Activated naive CD8-positive, alpha-beta T cell treated with anti-CD3 and anti-CD28 coated beads, Interleukin-2, amount 10 ng/mL, durations not matched to agents 7 days and 5 days (primary cell): ENCODE measurements around the gene PXK. TPM values are rescaled to one million over a fixed set of nuclear protein-coding genes. Genes with fewer than 3 reads are reported as not detected.
A peak's percentile ranks its signal among the peaks of the same experiment; 100 is the strongest.
"Not testable (repeated sequence)": the region's sequence is repeated elsewhere in the genome, so short reads cannot be mapped to it uniquely, and the experiment has no call there.

Experiments used
- ATAC-seq: fragments of 150-1000 bp; cut with Tn5 transposase; one replicate; pipeline ENCODE4 v1.10.0; 2021; ENCODE audit warnings: low read depth, moderate library complexity
- POLR2A ChIA-PET: fragments of 350-600 bp; sonication (Branson Sonifier 250); formaldehyde crosslinking; loops from one replicate; lab custom pipeline; 2021; ENCODE audit warnings: antibody characterized with exemption; lab: Charles Lee
- DNase-seq: peaks from one replicate; pipeline ENCODE4 v3.0.0; 2021
- H3K27ac Mint-ChIP-seq: one replicate; pipeline ENCODE4 v1.8.0; 2022; ENCODE audit warnings: mild to moderate bottlenecking, mixed read lengths
- H3K27me3 Mint-ChIP-seq: one replicate; pipeline ENCODE4 v1.8.0; 2022; ENCODE audit warnings: mild to moderate bottlenecking, moderate library complexity, mixed read lengths
- H3K36me3 Mint-ChIP-seq: one replicate; pipeline ENCODE4 v1.8.0; 2021; ENCODE audit warnings: mild to moderate bottlenecking, mixed read lengths
- H3K4me1 Mint-ChIP-seq: one replicate; pipeline ENCODE4 v1.8.0; 2021; ENCODE audit warnings: mixed read lengths
- H3K4me3 Mint-ChIP-seq: one replicate; pipeline ENCODE4 v1.8.0; 2022; ENCODE audit warnings: mild to moderate bottlenecking, moderate library complexity, mixed read lengths
- H3K9me3 Mint-ChIP-seq: one replicate; pipeline ENCODE4 v1.8.0; 2021; ENCODE audit warnings: mixed read lengths
- total RNA-seq, 2 experiments: library from RNA; stranded (reverse); gene quantifications; one replicate each; pipeline ENCODE4 v1.2.3, GENCODE V29; 2021

Gene PXK
- 10 to 100 TPM; 38.6 to 41.5 TPM for total RNA-seq

- ATAC-seq (peak; percentile 88), DNase-seq (peak; percentile 90)
- no peaks in the 10 kb centered on the region for H3K9me3 Mint-ChIP-seq
- H3K27ac Mint-ChIP-seq, result peak within 1 kb of the TSS; percentile 97
- H3K36me3 Mint-ChIP-seq, result peaks cover 8% of the 10 kb centered on the region
- H3K4me3 Mint-ChIP-seq, result peak within 1 kb of the TSS; percentile 100
- H3K4me1 Mint-ChIP-seq, result peaks cover 32% of the 10 kb centered on the region
- H3K27me3 Mint-ChIP-seq, result no peaks in the 10 kb centered on the region
- POLR2A ChIA-PET, result interaction anchor here (0.6 to 5.0 kb wide), 9 partner anchors 8 to 727 kb away, joined by 3 to 38 read pairs (median 5); partner anchors contain the start of genes HTD2 and RPP14
These were observed at the start of gene PXK for GRCh38 chr3:58332575-58333188. TSS of gene PXK (plus strand) at chr3:58332892. CDS start at chr3:58332989, 97 bp downstream.

GRCh38 chr3:58285334-58285733, 47.4 kb upstream of the PXK start:
- POLR2A ChIA-PET, result no interaction called here
- Mint-ChIP-seq H3K27ac (no peak overlapping the region), H3K27me3 (no peaks in the 10 kb centered on the region), H3K9me3 (no peaks in the 10 kb centered on the region), H3K4me1 (no peaks in the 10 kb centered on the region), H3K4me3 (no peak overlapping the region), H3K36me3 (peaks cover 5% of the 10 kb centered on the region)
- DNase-seq (no peak), ATAC-seq (no peak)

GRCh38 chr3:58287354-58287753, 45.3 kb upstream of the PXK start:
- ATAC-seq (no peak), DNase-seq (no peak)
- Mint-ChIP-seq H3K4me3 (no peak overlapping the region), H3K27ac (no peak overlapping the region), H3K36me3 (peaks cover 2% of the 10 kb centered on the region), H3K4me1 (no peaks in the 10 kb centered on the region), H3K9me3 (no peaks in the 10 kb centered on the region), H3K27me3 (no peaks in the 10 kb centered on the region)
- POLR2A ChIA-PET, result no interaction called here

DNA sequence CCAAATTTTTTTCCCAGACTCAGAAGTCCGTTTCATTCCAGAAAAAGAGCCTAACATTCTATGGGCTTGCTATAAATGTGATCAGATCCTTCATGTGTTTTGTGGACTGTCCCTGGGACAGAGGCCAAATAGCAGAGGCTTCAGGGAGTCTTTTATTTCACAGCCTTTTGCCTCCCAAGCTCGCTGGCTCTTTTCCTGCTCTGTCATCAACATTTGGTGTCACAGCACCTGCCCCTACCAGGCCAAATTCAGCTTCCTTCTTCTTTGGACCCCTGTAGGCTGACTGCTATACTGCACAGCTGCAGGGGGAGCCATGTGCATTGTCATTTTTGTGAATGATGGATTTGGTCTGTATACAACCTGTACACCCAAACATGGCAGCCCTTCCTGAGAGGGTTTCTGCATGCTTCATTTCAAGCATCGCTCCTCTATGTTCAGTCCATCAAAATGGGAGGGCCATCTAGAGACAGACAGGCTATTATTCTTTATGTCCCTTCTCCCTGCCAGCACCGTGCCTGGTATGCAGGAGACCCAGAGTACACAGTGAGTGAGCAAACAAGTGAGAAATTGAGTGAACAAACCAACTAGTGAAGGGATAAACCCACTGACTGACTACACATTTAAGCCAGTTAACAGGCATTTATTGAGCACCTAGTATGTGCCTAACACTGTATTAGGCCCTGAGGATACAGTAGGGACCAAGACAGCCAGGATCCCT, 44.5 kb upstream of the PXK start:
- Mint-ChIP-seq H3K9me3 (no peaks in the 10 kb centered on the region), H3K4me1 (no peaks in the 10 kb centered on the region), H3K36me3 (peaks cover 2% of the 10 kb centered on the region), H3K4me3 (no peak overlapping the region), H3K27me3 (no peaks in the 10 kb centered on the region), H3K27ac (no peak overlapping the region)
- no peak for DNase-seq
- no peak for ATAC-seq
- POLR2A ChIA-PET, result no interaction called here

GRCh38 chr3:58288964-58289613, 43.6 kb upstream of the PXK start:
- ATAC-seq, H3K4me3 Mint-ChIP-seq, H3K36me3 Mint-ChIP-seq, H3K27me3 Mint-ChIP-seq, DNase-seq, POLR2A ChIA-PET, H3K27ac Mint-ChIP-seq, H3K9me3 Mint-ChIP-seq, H3K4me1 Mint-ChIP-seq: not testable (repeated sequence)

DNA sequence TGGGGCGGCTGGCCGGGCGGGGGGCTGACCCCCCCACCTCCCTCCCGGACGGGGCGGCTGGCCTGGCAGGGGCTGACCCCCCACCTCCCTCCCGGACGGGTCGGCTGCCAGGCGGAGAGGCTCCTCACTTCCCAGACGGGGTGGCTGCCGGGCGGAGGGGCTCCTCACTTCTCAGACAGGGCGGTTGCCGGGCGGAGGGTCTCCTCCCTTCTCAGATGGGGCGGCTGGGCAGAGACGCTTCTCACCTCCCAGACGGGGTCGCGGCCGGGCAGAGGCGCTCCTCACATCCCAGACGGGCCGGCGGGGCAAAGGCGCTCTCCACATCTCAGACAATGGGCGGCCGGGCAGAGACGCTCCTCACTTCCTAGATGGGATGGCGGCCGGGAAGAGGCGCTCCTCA, 42.2 kb upstream of the PXK start:
- DNase-seq, H3K36me3 Mint-ChIP-seq, ATAC-seq, POLR2A ChIA-PET, H3K4me3 Mint-ChIP-seq, H3K9me3 Mint-ChIP-seq, H3K4me1 Mint-ChIP-seq, H3K27me3 Mint-ChIP-seq, H3K27ac Mint-ChIP-seq: not testable (repeated sequence)

GRCh38 chr3:58291671-58292338, 40.9 kb upstream of the PXK start:
- H3K4me1 Mint-ChIP-seq, result no peaks in the 10 kb centered on the region
- no peaks in the 10 kb centered on the region for H3K36me3 Mint-ChIP-seq
- no peak for ATAC-seq
- H3K9me3 Mint-ChIP-seq, result no peaks in the 10 kb centered on the region
- DNase-seq, result no peak
- POLR2A ChIA-PET, result no interaction called here
- H3K27ac Mint-ChIP-seq, result no peak overlapping the region
- H3K4me3 Mint-ChIP-seq, result no peak overlapping the region
- peaks cover 2% of the 10 kb centered on the region for H3K27me3 Mint-ChIP-seq

GRCh38 chr3:58292866-58293265, 39.8 kb upstream of the PXK start:
- H3K4me1 Mint-ChIP-seq, result no peaks in the 10 kb centered on the region
- peaks cover 2% of the 10 kb centered on the region for H3K27me3 Mint-ChIP-seq
- no peak overlapping the region for H3K27ac Mint-ChIP-seq
- no peaks in the 10 kb centered on the region for H3K36me3 Mint-ChIP-seq
- DNase-seq (no peak), ATAC-seq (no peak)
- POLR2A ChIA-PET, result no interaction called here
- no peaks in the 10 kb centered on the region for H3K9me3 Mint-ChIP-seq
- no peak overlapping the region for H3K4me3 Mint-ChIP-seq

- DNase-seq (no peak), ATAC-seq (no peak)
- POLR2A ChIA-PET, result no interaction called here
- Mint-ChIP-seq H3K4me1 (no peaks in the 10 kb centered on the region), H3K27me3 (peaks cover 6% of the 10 kb centered on the region), H3K4me3 (no peak overlapping the region), H3K27ac (no peak overlapping the region), H3K9me3 (no peaks in the 10 kb centered on the region), H3K36me3 (no peaks in the 10 kb centered on the region)
These were observed 39.2 kb upstream of the PXK start for GRCh38 chr3:58293516-58293915.

DNA sequence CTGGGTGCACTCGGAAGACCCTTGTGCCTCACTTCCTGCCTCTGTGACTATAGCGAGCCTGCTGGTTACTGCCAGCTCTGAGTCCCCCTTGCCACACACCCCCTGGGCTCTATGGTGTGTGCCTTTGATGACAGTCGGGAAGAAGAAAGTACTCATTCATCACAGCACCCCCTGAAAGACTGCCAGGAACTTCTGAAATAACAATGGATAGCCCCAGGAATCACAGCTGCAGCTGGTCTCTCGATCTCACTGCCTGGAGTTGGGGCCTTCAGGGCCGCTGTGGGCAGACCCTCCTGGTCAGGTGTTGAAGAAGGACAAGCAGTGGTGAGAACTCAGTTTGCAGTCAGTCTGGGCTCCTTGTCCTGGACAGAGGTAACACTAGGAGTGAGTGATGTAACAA, 36.4 kb upstream of the PXK start:
- Mint-ChIP-seq H3K9me3 (no peaks in the 10 kb centered on the region), H3K4me3 (no peak overlapping the region), H3K36me3 (no peaks in the 10 kb centered on the region), H3K4me1 (no peaks in the 10 kb centered on the region), H3K27me3 (peaks cover 12% of the 10 kb centered on the region), H3K27ac (no peak overlapping the region)
- POLR2A ChIA-PET, result no interaction called here
- DNase-seq (no peak), ATAC-seq (no peak)

DNA sequence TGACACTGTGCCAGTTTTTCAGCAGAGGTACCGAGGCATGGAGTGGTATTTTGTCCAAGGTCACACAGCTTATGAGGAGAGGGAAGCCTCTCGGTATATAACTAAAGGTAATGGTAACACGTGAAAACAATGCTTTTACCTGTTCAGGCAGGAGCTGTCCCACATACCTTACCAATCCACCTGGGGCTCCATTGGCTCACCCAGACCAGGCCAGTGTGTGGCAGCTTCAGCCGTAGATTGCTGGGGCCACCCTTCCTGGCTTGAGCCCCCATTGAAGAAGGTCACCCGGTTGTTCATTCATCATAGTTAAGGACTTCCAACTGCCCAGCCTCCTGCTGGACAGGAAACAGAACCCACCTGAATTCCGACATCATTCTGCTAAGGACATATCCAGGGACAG, 35.8 kb upstream of the PXK start:
- H3K27me3 Mint-ChIP-seq, result peaks cover 15% of the 10 kb centered on the region
- H3K36me3 Mint-ChIP-seq, result no peaks in the 10 kb centered on the region
- H3K27ac Mint-ChIP-seq, result no peak overlapping the region
- DNase-seq (no peak), ATAC-seq (no peak)
- H3K9me3 Mint-ChIP-seq, result no peaks in the 10 kb centered on the region
- H3K4me1 Mint-ChIP-seq, result no peaks in the 10 kb centered on the region
- POLR2A ChIA-PET, result no interaction called here
- H3K4me3 Mint-ChIP-seq, result no peak overlapping the region

- no peak overlapping the region for H3K4me3 Mint-ChIP-seq
- no peak for ATAC-seq
- POLR2A ChIA-PET, result no interaction called here
- peaks cover 25% of the 10 kb centered on the region for H3K27me3 Mint-ChIP-seq
- DNase-seq, result no peak
- H3K9me3 Mint-ChIP-seq, result no peaks in the 10 kb centered on the region
- no peaks in the 10 kb centered on the region for H3K4me1 Mint-ChIP-seq
- H3K36me3 Mint-ChIP-seq, result no peaks in the 10 kb centered on the region
- H3K27ac Mint-ChIP-seq, result no peak overlapping the region
These were observed 34.5 kb upstream of the PXK start for GRCh38 chr3:58298190-58298589.

DNA sequence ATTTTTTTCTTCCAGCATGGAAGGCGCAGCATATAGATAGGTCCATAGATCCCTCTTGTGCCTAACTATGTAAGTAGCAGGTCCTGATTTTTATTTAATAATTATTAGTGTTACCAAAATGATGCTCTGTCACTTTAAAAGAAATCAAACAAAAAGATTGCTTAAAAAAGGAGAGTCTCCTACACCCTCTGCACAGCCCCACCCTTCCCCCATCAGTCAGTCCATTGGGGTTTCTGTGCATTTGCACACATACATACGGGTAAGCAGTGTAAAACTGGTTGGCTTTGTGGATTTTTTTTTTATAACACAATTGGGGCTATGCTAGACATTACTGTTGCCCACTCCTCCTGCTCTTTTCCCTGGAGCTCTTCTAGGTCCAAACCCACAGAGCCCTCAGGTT, 33.6 kb upstream of the PXK start:
- Mint-ChIP-seq H3K4me1 (no peaks in the 10 kb centered on the region), H3K4me3 (no peak overlapping the region), H3K9me3 (no peaks in the 10 kb centered on the region), H3K27ac (no peak overlapping the region), H3K27me3 (peaks cover 29% of the 10 kb centered on the region), H3K36me3 (no peaks in the 10 kb centered on the region)
- POLR2A ChIA-PET, result no interaction called here
- ATAC-seq, result no peak
- no peak for DNase-seq
